ENCODE results near the gene CCM2.

The CCM2 gene

GRCh38 chr7:45055594-45056219 lies 55.7 kb downstream of the CCM2 start:
- H3K27ac ChIP-seq: no peak overlapping the region
- peaks cover 37% of the 10 kb centered on the region for H3K4me1 ChIP-seq
- H3K36me3 ChIP-seq: peaks cover 81% of the 10 kb centered on the region
- H3K9ac ChIP-seq: no peak overlapping the region
- no peaks in the 10 kb centered on the region for H3K27me3 ChIP-seq
- peaks cover 9% of the 10 kb centered on the region for H3K9me3 ChIP-seq
- H3K4me3 ChIP-seq: no peak overlapping the region
- no peak for TF ChIP-seq Cebpa-rat (IDR thresholded peaks at IDR 0.05)
- no peak overlapping the region for H3K4me2 ChIP-seq
- H4K20me1 ChIP-seq: peaks cover 75% of the 10 kb centered on the region

- TF ChIP-seq Cebpa-rat (IDR thresholded peaks at IDR 0.05): no peak
- H3K4me2 ChIP-seq: no peak overlapping the region
- H3K9me3 ChIP-seq: peaks cover 9% of the 10 kb centered on the region
- peaks cover 15% of the 10 kb centered on the region for H3K4me1 ChIP-seq
- H3K36me3 ChIP-seq: peaks cover 83% of the 10 kb centered on the region
- H3K27ac ChIP-seq: no peak overlapping the region
- peaks cover 75% of the 10 kb centered on the region for H4K20me1 ChIP-seq
- H3K27me3 ChIP-seq: no peaks in the 10 kb centered on the region
- H3K9ac ChIP-seq: no peak overlapping the region
- H3K4me3 ChIP-seq: no peak overlapping the region
Measured at GRCh38 chr7:45057878-45058277, 57.9 kb downstream of the CCM2 start.

GRCh38 chr7:45060295-45060694 lies 60.3 kb downstream of the CCM2 start:
- peaks cover 6% of the 10 kb centered on the region; the same call in 1 of the 2 replicates for H3K9me3 ChIP-seq
- H3K36me3 ChIP-seq: peaks cover 85% of the 10 kb centered on the region
- TF ChIP-seq Cebpa-rat (IDR thresholded peaks at IDR 0.05): no peak
- H3K4me1 ChIP-seq: peaks cover 10% of the 10 kb centered on the region; the same call in 1 of the 2 replicates
- no peak overlapping the region for H3K9ac ChIP-seq
- H3K27me3 ChIP-seq: no peaks in the 10 kb centered on the region
- no peak overlapping the region for H3K4me3 ChIP-seq
- no peak overlapping the region for H3K4me2 ChIP-seq
- peaks cover 80% of the 10 kb centered on the region for H4K20me1 ChIP-seq
- no peak overlapping the region for H3K27ac ChIP-seq

GRCh38 chr7:45061352-45061751 lies 61.4 kb downstream of the CCM2 start:
- no peak overlapping the region for H3K4me3 ChIP-seq
- no peaks in the 10 kb centered on the region for H3K27me3 ChIP-seq
- TF ChIP-seq Cebpa-rat (IDR thresholded peaks at IDR 0.05): no peak
- H3K9me3 ChIP-seq: no peaks in the 10 kb centered on the region
- H3K27ac ChIP-seq: no peak overlapping the region
- H3K9ac ChIP-seq: no peak overlapping the region
- H3K4me2 ChIP-seq: no peak overlapping the region
- peaks cover 85% of the 10 kb centered on the region for H3K36me3 ChIP-seq
- H4K20me1 ChIP-seq: peaks cover 90% of the 10 kb centered on the region
- peaks cover 10% of the 10 kb centered on the region; the same call in 1 of the 2 replicates for H3K4me1 ChIP-seq

- H3K27ac ChIP-seq: no peak overlapping the region
- H4K20me1 ChIP-seq: peaks cover 93% of the 10 kb centered on the region
- H3K9ac ChIP-seq: no peak overlapping the region
- H3K4me2 ChIP-seq: no peak overlapping the region
- peaks cover 10% of the 10 kb centered on the region; the same call in 1 of the 2 replicates for H3K4me1 ChIP-seq
- H3K36me3 ChIP-seq: peaks cover 89% of the 10 kb centered on the region
- H3K27me3 ChIP-seq: no peaks in the 10 kb centered on the region
- H3K9me3 ChIP-seq: no peaks in the 10 kb centered on the region
- H3K4me3 ChIP-seq: no peak overlapping the region
- no peak for TF ChIP-seq Cebpa-rat (IDR thresholded peaks at IDR 0.05)
Measured at GRCh38 chr7:45061806-45062425, 61.9 kb downstream of the CCM2 start.

- Histone ChIP-seq H3K27ac (no peak overlapping the region), H3K9me3 (no peaks in the 10 kb centered on the region), H3K27me3 (no peaks in the 10 kb centered on the region), H3K4me3 (no peak overlapping the region), H3K9ac (no peak overlapping the region), H3K36me3 (peaks cover 94% of the 10 kb centered on the region), H3K4me2 (no peak overlapping the region), H3K4me1 (peaks cover 13% of the 10 kb centered on the region; the same call in 1 of the 2 replicates), H4K20me1 (peaks cover 94% of the 10 kb centered on the region)
- TF ChIP-seq Cebpa-rat (IDR thresholded peaks at IDR 0.05): no peak
Measured at GRCh38 chr7:45064047-45064725, 64.2 kb downstream of the CCM2 start.

GRCh38 chr7:45065031-45065995 lies 65.3 kb downstream of the CCM2 start:
- H3K4me2 ChIP-seq: no peak overlapping the region
- H3K9ac ChIP-seq: no peak overlapping the region
- peaks cover 13% of the 10 kb centered on the region; the same call in 1 of the 2 replicates for H3K4me1 ChIP-seq
- no peak for TF ChIP-seq Cebpa-rat (IDR thresholded peaks at IDR 0.05)
- H4K20me1 ChIP-seq: peaks cover 93% of the 10 kb centered on the region
- no peak overlapping the region for H3K4me3 ChIP-seq
- H3K27me3 ChIP-seq: no peaks in the 10 kb centered on the region
- peaks cover 100% of the 10 kb centered on the region for H3K36me3 ChIP-seq
- no peaks in the 10 kb centered on the region for H3K9me3 ChIP-seq
- no peak overlapping the region for H3K27ac ChIP-seq

GRCh38 chr7:45066409-45066808 lies 66.4 kb downstream of the CCM2 start:
- Histone ChIP-seq H3K4me3 (no peak overlapping the region), H3K27ac (no peak overlapping the region), H3K27me3 (no peaks in the 10 kb centered on the region), H3K4me1 (peaks cover 13% of the 10 kb centered on the region; the same call in 1 of the 2 replicates), H4K20me1 (peaks cover 91% of the 10 kb centered on the region), H3K9ac (no peak overlapping the region), H3K9me3 (no peaks in the 10 kb centered on the region), H3K36me3 (peaks cover 98% of the 10 kb centered on the region), H3K4me2 (no peak overlapping the region)
- no peak for TF ChIP-seq Cebpa-rat (IDR thresholded peaks at IDR 0.05)

GRCh38 chr7:45067582-45067981 lies 67.6 kb downstream of the CCM2 start:
- Histone ChIP-seq H3K9ac (no peak overlapping the region), H3K36me3 (peaks cover 98% of the 10 kb centered on the region), H4K20me1 (peaks cover 89% of the 10 kb centered on the region), H3K4me1 (peaks cover 13% of the 10 kb centered on the region; the same call in 1 of the 2 replicates), H3K4me2 (no peak overlapping the region), H3K27ac (no peak overlapping the region), H3K27me3 (no peaks in the 10 kb centered on the region), H3K4me3 (no peak overlapping the region), H3K9me3 (no peaks in the 10 kb centered on the region)
- no peak for TF ChIP-seq Cebpa-rat (IDR thresholded peaks at IDR 0.05)
